ENCODE data around the gene SLC44A3.

- TF ChIP-seq CTCF (IDR thresholded peaks at IDR 0.05) (no peak), POLR2A (IDR thresholded peaks at IDR 0.05) (no peak)
These were observed 39.0 kb downstream of the SLC44A3 start for GRCh38 chr1:94859174-94859573.
